CD14-positive monocyte (primary cell): ENCODE measurements around the gene SPAAR. TPM values are rescaled to one million over a fixed set of nuclear protein-coding genes. Genes with fewer than 3 reads are reported as not detected.

Source experiments
- DNase-seq, 3 donors: peaks; one replicate each; pipeline ENCODE4 v3.0.0-alpha.2; 2011 to 2022
- H2AFZ ChIP-seq: 2 replicates; pipeline ENCODE4 v1.6.0; 2012; ENCODE audit warnings: mild to moderate bottlenecking, low read depth, low read length, inconsistent platforms; ENCODE audit not compliant: insufficient read depth, poor library complexity, severe bottlenecking
- H3K27ac ChIP-seq, 2 donors: 1 replicate in 1 of 2; 2 replicates in 1 of 2; pipeline ENCODE4 v1.5.1; 2012 to 2013; ENCODE audit warnings: low read length in 2 of 2, control low read depth in 1 of 2, inconsistent platforms in 1 of 2, low read depth in 1 of 2, mild to moderate bottlenecking in 1 of 2
- H3K27me3 ChIP-seq, 2 donors: one replicate each; pipeline versions ENCODE4 v1.6.0 to v1.6.1; 2011 to 2013; ENCODE audit warnings: low read length in 2 of 2; ENCODE audit not compliant: control insufficient read depth in 2 of 2, insufficient read depth in 2 of 2
- H3K36me3 ChIP-seq, 2 donors: replicated peaks in 1 of 2; 1 replicate in 1 of 2; 2 replicates in 1 of 2; pipeline versions ENCODE4 v1.5.1 to v1.6.1; 2012 to 2013; ENCODE audit warnings: low read length in 2 of 2, control low read depth in 1 of 2, inconsistent platforms in 1 of 2, mild to moderate bottlenecking in 1 of 2; ENCODE audit not compliant: insufficient read depth in 2 of 2, control insufficient read depth in 1 of 2
- H3K4me1 ChIP-seq, 2 donors: 1 replicate in 1 of 2; 2 replicates in 1 of 2; pipeline versions ENCODE4 v1.5.1 to v1.6.1; 2012 to 2013; ENCODE audit warnings: low read length in 2 of 2, control low read depth in 1 of 2, inconsistent platforms in 1 of 2, mild to moderate bottlenecking in 1 of 2, moderate library complexity in 1 of 2; ENCODE audit not compliant: insufficient read depth in 2 of 2, control insufficient read depth in 1 of 2
- H3K4me2 ChIP-seq: replicated peaks from 2 replicates; pipeline ENCODE3; 2012; ENCODE audit warnings: low read length, moderate library complexity, mild to moderate bottlenecking; ENCODE audit not compliant: poor library complexity, severe bottlenecking; ENCODE audit errors: extremely low read depth
- H3K4me3 ChIP-seq, 3 experiments: fragments of 200-600 bp in 1 of 3; sonication (generic) in 1 of 3; replicated peaks in 1 of 3; 1 replicate in 2 of 3; 2 replicates in 1 of 3; pipeline ENCODE4 v1.5.1; 2011 to 2013; ENCODE audit warnings: low read length in 3 of 3, mild to moderate bottlenecking in 3 of 3, control low read depth in 2 of 3, low read depth in 2 of 3, inconsistent platforms in 1 of 3, moderate library complexity in 1 of 3
- H3K79me2 ChIP-seq: 2 replicates; pipeline ENCODE4 v1.6.0; 2012; ENCODE audit warnings: mild to moderate bottlenecking, control low read depth, inconsistent platforms, low read length, moderate library complexity; ENCODE audit not compliant: insufficient read depth
- H3K9ac ChIP-seq: 2 replicates; pipeline ENCODE4 v1.6.0; 2017; ENCODE audit warnings: low read length, mild to moderate bottlenecking; ENCODE audit not compliant: insufficient read depth, poor library complexity, severe bottlenecking
- H3K9me3 ChIP-seq, 2 donors: replicated peaks in 1 of 2; 1 replicate in 1 of 2; 2 replicates in 1 of 2; pipeline versions ENCODE4 v1.5.1 to v1.6.1; 2012 to 2013; ENCODE audit warnings: low read length in 2 of 2, control low read depth in 1 of 2; ENCODE audit not compliant: control insufficient read depth in 1 of 2, insufficient read depth in 1 of 2
- H4K20me1 ChIP-seq: 2 replicates; pipeline ENCODE4 v1.6.0; 2012; ENCODE audit warnings: mild to moderate bottlenecking, low read length, control low read depth, moderate library complexity; ENCODE audit not compliant: insufficient read depth
- H3K27ac Mint-ChIP-seq, 7 donors: one replicate each; pipeline ENCODE4 v1.8.0; 2020; ENCODE audit warnings: mild to moderate bottlenecking in 7 of 7, mixed read lengths in 7 of 7, moderate library complexity in 6 of 7, inconsistent platforms in 2 of 7
- H3K27me3 Mint-ChIP-seq, 3 donors: one replicate each; pipeline ENCODE4 v1.8.0; 2021 to 2022; ENCODE audit warnings: low read depth in 3 of 3, mild to moderate bottlenecking in 3 of 3, mixed read lengths in 3 of 3, moderate library complexity in 3 of 3, inconsistent platforms in 1 of 3
- H3K36me3 Mint-ChIP-seq, 2 donors: one replicate each; pipeline ENCODE4 v1.8.0; 2020; ENCODE audit warnings: mixed read lengths in 2 of 2, inconsistent platforms in 1 of 2, mild to moderate bottlenecking in 1 of 2
- H3K4me1 Mint-ChIP-seq: one replicate; pipeline ENCODE4 v1.8.0; 2020; ENCODE audit warnings: mild to moderate bottlenecking, mixed read lengths
- H3K4me3 Mint-ChIP-seq, 2 donors: one replicate each; pipeline ENCODE4 v1.8.0; 2020; ENCODE audit warnings: mild to moderate bottlenecking in 2 of 2, mixed read lengths in 2 of 2, moderate library complexity in 1 of 2
- H3K9me3 Mint-ChIP-seq, 7 donors: one replicate each; pipeline ENCODE4 v1.8.0; 2020 to 2022; ENCODE audit warnings: mixed read lengths in 7 of 7, mild to moderate bottlenecking in 6 of 7, moderate library complexity in 6 of 7, inconsistent platforms in 2 of 7
- WGBS: methylation state at CpG from one replicate; pipeline ENCODE4 v1.1.5; 2013; ENCODE audit warnings: missing lambda C conversion rate; ENCODE audit not compliant: insufficient coverage; 5-methylcytosine and 5-hydroxymethylcytosine counted together
- intact Hi-C, 2 donors: fragments of 100-400 bp; cut with micrococcal nuclease; formaldehyde crosslinking; loops; one replicate each; pipeline versions ENCODE4 v1.15.0 to v1.15.1; 2023
- polyA plus RNA-seq, 3 donors: library from polyadenylated mRNA; depleted of rRNA in 1 of 3; unstranded in 2 of 3; stranded (reverse) in 1 of 3; fragments of 300-500 nt in 2 of 3; fragments of >200 nt in 1 of 3; fragmentation: Illumina TruSeq in 2 of 3; gene quantifications; 1 replicate in 2 of 3; 2 replicates in 1 of 3; pipeline ENCODE4 v1.2.3, GENCODE V29; 2012 to 2021
- TF ChIP-seq, protein P1 (sequence below): fragments of 200-600 bp; IDR thresholded peaks from one replicate; pipeline ENCODE4 v1.8.0; 2022; ENCODE audit warnings: antibody characterized with exemption, mild to moderate bottlenecking

SPAAR gene
- polyA plus RNA-seq, 3 donors = not detected

DNA sequence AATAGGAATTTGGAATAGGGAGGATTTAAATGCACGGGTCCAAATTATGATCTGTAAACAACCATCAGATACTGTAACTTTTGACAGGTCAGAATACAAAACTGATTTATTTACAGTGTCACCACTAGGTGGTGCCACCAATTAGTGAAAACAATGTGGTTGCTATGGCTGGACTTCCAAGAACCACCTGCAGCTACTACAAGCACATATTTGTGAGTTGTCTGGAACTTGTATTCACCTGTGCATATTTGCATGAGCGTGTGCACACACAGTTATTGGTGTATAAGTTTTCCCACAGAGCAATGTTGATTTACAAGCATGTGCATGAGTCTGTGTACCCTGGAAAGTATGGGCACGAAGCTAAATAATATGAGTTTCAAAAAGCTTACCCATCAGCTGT, 6.2 kb upstream of the SPAAR start:
- Histone ChIP-seq H3K9me3 (no peaks in the 10 kb centered on the region), H3K36me3 (no peaks in the 10 kb centered on the region), H2AFZ (no peak overlapping the region), H3K4me1 (peaks cover 20 to 22% of the 10 kb centered on the region in 2 donors), H3K27me3 (peaks cover 0 to 2% of the 10 kb centered on the region in 2 donors), H3K79me2 (no peaks in the 10 kb centered on the region), H3K9ac (no peak overlapping the region), H4K20me1 (no peaks in the 10 kb centered on the region), H3K4me2 (no peak overlapping the region), H3K27ac (no peak overlapping the region), H3K4me3 (no peak overlapping the region)
- TF ChIP-seq, protein P1, sequence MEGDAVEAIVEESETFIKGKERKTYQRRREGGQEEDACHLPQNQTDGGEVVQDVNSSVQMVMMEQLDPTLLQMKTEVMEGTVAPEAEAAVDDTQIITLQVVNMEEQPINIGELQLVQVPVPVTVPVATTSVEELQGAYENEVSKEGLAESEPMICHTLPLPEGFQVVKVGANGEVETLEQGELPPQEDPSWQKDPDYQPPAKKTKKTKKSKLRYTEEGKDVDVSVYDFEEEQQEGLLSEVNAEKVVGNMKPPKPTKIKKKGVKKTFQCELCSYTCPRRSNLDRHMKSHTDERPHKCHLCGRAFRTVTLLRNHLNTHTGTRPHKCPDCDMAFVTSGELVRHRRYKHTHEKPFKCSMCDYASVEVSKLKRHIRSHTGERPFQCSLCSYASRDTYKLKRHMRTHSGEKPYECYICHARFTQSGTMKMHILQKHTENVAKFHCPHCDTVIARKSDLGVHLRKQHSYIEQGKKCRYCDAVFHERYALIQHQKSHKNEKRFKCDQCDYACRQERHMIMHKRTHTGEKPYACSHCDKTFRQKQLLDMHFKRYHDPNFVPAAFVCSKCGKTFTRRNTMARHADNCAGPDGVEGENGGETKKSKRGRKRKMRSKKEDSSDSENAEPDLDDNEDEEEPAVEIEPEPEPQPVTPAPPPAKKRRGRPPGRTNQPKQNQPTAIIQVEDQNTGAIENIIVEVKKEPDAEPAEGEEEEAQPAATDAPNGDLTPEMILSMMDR = peak; percentile 89
- peaks cover 9 to 26% (median 17%) of the 10 kb centered on the region in 3 donors for H3K27me3 Mint-ChIP-seq
- H3K4me3 Mint-ChIP-seq = no peak overlapping the region
- intact Hi-C loops = loop anchor here in 1 of 2 donors (5.0 kb wide), 1 partner anchor 44 kb away; no protein-coding TSS in a partner anchor
- no peaks in the 10 kb centered on the region for H3K36me3 Mint-ChIP-seq
- H3K4me1 Mint-ChIP-seq = peaks cover 24% of the 10 kb centered on the region
- H3K27ac Mint-ChIP-seq = no peak overlapping the region
- WGBS = 13% methylated on average over 1 of the region's 3 CpGs
- H3K9me3 Mint-ChIP-seq = peaks cover 0 to 2% (median 0%) of the 10 kb centered on the region in 7 donors
- peak; percentile 30 to 54 (median 40) for DNase-seq

DNA sequence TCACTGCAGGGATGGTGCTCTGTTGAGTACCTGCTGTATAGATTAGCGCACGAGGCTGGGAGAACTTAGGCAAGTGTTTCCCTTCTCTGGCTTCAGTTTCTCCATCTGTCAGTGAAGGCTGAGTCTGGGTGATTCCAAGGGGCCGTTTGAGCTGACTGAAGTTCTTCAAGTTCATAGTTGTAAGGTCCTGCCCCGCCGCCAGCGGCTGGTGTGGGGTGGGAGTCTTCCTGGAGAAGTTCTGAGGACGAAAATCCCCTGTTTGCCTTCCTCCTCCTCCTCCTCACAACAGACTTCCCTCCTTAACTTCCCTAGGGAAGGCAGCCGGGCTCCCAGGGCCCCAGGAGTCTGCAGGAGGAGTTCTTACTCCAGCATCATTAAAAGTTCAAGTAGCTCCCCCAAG, 5.0 kb upstream of the SPAAR start:
- no peak overlapping the region for H3K27ac ChIP-seq
- WGBS = 82% methylated on average over 2 of the region's 8 CpGs

More for the DNA sequence above, 5.0 kb upstream of the SPAAR start:
- H3K9me3 ChIP-seq = no peaks in the 10 kb centered on the region
- H3K36me3 Mint-ChIP-seq = no peaks in the 10 kb centered on the region
- no peaks in the 10 kb centered on the region for H3K79me2 ChIP-seq
- H3K4me3 ChIP-seq = no peak overlapping the region
- no peak overlapping the region for H3K4me3 Mint-ChIP-seq
- peaks cover 28 to 32% of the 10 kb centered on the region in 2 donors for H3K4me1 ChIP-seq
- H4K20me1 ChIP-seq = no peaks in the 10 kb centered on the region
- TF ChIP-seq, protein P1 = no peak
- H2AFZ ChIP-seq = no peak overlapping the region
- DNase-seq = no peak
- H3K27me3 Mint-ChIP-seq = peaks cover 6 to 21% (median 13%) of the 10 kb centered on the region in 3 donors
- peaks cover 0 to 2% (median 0%) of the 10 kb centered on the region in 7 donors for H3K9me3 Mint-ChIP-seq
- H3K9ac ChIP-seq = no peak overlapping the region
- H3K4me1 Mint-ChIP-seq = peaks cover 34% of the 10 kb centered on the region
- no peak overlapping the region for H3K27ac Mint-ChIP-seq
- H3K4me2 ChIP-seq = no peak overlapping the region
- no peaks in the 10 kb centered on the region for H3K27me3 ChIP-seq
- H3K36me3 ChIP-seq = no peaks in the 10 kb centered on the region
- intact Hi-C loops = loop anchor here in 1 of 2 donors (5.0 kb wide), 1 partner anchor 43 kb away; no protein-coding TSS in a partner anchor
